Pericardium fibroblast (primary cell): Measurements from ENCODE around the gene SUFU. TPM values are rescaled to one million over a fixed set of nuclear protein-coding genes. Genes with fewer than 3 reads are reported as not detected.

Experiments used
- total RNA-seq: library from RNA; depleted of rRNA; stranded (reverse); fragments of >200 nt; gene quantifications from 2 replicates; pipeline ENCODE4 v1.2.3, GENCODE V29; 2015

The SUFU gene
- 8.2 and 9.0 TPM in 2 replicates for total RNA-seq

GRCh38 chr10:102503264-102504178 lies at the start of gene SUFU:
Gene SUFU (plus strand): TSS chr10:102503972. CDS start chr10:102504153, 181 bp downstream.

GRCh38 chr10:102502337-102503151 lies 1.2 kb upstream of the SUFU start, which contains the start of gene ACTR1A:
Gene ACTR1A (minus strand): TSS chr10:102502712. CDS start chr10:102502647, 65 bp downstream.

GRCh38 chr10:102644066-102644645 lies 140.4 kb downstream of the SUFU start, which contains the start of gene TRIM8:
Gene TRIM8 (plus strand): TSS chr10:102644479. CDS start chr10:102644618, 139 bp downstream.

Other genes with a start within 250 kb of the SUFU start
- 12.8 and 17.5 TPM in 2 replicates for gene NFKB2, start 108.3 kb upstream of the SUFU start, total RNA-seq
- gene PSD, start 85.2 kb upstream of the SUFU start, total RNA-seq = 6.4 and 12.1 TPM in 2 replicates
- 11.4 and 17.8 TPM in 2 replicates for gene FBXL15, start 83.1 kb upstream of the SUFU start, total RNA-seq
- gene CUEDC2, start 71.4 kb upstream of the SUFU start, total RNA-seq = 81.8 and 83.4 TPM in 2 replicates
- gene C10orf95, start 52.4 kb upstream of the SUFU start, total RNA-seq = not detected in 2 replicates
- gene ACTR1A, start 1.3 kb upstream of the SUFU start, total RNA-seq = 68.0 and 114 TPM in 2 replicates
- 96.6 and 109 TPM in 2 replicates for gene TRIM8, start 140.5 kb downstream of the SUFU start, total RNA-seq
- gene ARL3, start 210.4 kb downstream of the SUFU start, total RNA-seq = 5.3 and 7.8 TPM in 2 replicates
- gene SFXN2, start 210.7 kb downstream of the SUFU start, total RNA-seq = 0.68 and 4.3 TPM in 2 replicates
- gene WBP1L, start 240.0 kb downstream of the SUFU start, total RNA-seq = 63.7 and 76.1 TPM in 2 replicates